Peyer's patch (tissue), 4 donors: ENCODE measurements around the gene ADH1A. TPM values are rescaled to one million over a fixed set of nuclear protein-coding genes. Genes with fewer than 3 reads are reported as not detected.

Experiments used
- DNase-seq, 3 donors: peaks; one replicate each; pipeline ENCODE4 v3.0.0-alpha.2; 2017 to 2019
- H3K27ac ChIP-seq, 4 donors: fragments of 200-600 bp; sonication (generic); one replicate each; pipeline ENCODE4 v1.5.1; 2016 to 2019
- H3K27me3 ChIP-seq, 2 donors: fragments of 200-600 bp; sonication (generic); one replicate each; pipeline ENCODE4 v1.5.1; 2019
- H3K36me3 ChIP-seq, 3 donors: fragments of 200-600 bp; sonication (generic); one replicate each; pipeline ENCODE4 v1.5.1; 2016 to 2019
- H3K4me1 ChIP-seq, 4 donors: fragments of 200-600 bp; sonication (generic); one replicate each; pipeline ENCODE4 v1.5.1; 2016 to 2019
- H3K4me3 ChIP-seq, 4 donors: fragments of 200-600 bp; sonication (generic); 1 replicate in 3 of 4; 2 replicates in 1 of 4; pipeline ENCODE4 v1.5.1; 2016 to 2019; ENCODE audit warnings: mild to moderate bottlenecking in 1 of 4
- H3K9me3 ChIP-seq, 4 donors: fragments of 200-600 bp; sonication (generic); one replicate each; pipeline ENCODE4 v1.5.1; 2016 to 2019; ENCODE audit warnings: mild to moderate bottlenecking in 1 of 4
- POLR2A ChIP-seq, 2 donors: fragments of 450-650 bp; IDR thresholded peaks; one replicate each; pipeline ENCODE4 v1.5.1; 2017; ENCODE audit warnings: antibody characterized with exemption in 2 of 2, mild to moderate bottlenecking in 2 of 2, moderate library complexity in 2 of 2
- total RNA-seq, 4 donors: library from RNA; depleted of rRNA; stranded (reverse); fragments of >200 nt; gene quantifications; one replicate each; pipeline ENCODE4 v1.1.0, GENCODE V29; 2016
- TF ChIP-seq, protein P1 (sequence below), 6 experiments: fragments of 450-650 bp in 4 of 6; fragments of 200-600 bp in 2 of 6; sonication (generic) in 1 of 6; IDR thresholded peaks; one replicate each; pipeline ENCODE4 v1.5.1; 2017 to 2019; ENCODE audit warnings: antibody characterized with exemption in 6 of 6, mild to moderate bottlenecking in 3 of 6, moderate library complexity in 1 of 6

Gene ADH1A
- not detected for total RNA-seq

- H3K4me3 ChIP-seq: no peak within 1 kb of the TSS
- H3K27me3 ChIP-seq: no peaks in the 10 kb centered on the region
- no peaks in the 10 kb centered on the region for H3K36me3 ChIP-seq
- no peak for DNase-seq
- TF ChIP-seq, protein P1, sequence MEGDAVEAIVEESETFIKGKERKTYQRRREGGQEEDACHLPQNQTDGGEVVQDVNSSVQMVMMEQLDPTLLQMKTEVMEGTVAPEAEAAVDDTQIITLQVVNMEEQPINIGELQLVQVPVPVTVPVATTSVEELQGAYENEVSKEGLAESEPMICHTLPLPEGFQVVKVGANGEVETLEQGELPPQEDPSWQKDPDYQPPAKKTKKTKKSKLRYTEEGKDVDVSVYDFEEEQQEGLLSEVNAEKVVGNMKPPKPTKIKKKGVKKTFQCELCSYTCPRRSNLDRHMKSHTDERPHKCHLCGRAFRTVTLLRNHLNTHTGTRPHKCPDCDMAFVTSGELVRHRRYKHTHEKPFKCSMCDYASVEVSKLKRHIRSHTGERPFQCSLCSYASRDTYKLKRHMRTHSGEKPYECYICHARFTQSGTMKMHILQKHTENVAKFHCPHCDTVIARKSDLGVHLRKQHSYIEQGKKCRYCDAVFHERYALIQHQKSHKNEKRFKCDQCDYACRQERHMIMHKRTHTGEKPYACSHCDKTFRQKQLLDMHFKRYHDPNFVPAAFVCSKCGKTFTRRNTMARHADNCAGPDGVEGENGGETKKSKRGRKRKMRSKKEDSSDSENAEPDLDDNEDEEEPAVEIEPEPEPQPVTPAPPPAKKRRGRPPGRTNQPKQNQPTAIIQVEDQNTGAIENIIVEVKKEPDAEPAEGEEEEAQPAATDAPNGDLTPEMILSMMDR (IDR thresholded peaks at IDR 0.05): no peak
- TF ChIP-seq POLR2A (IDR thresholded peaks at IDR 0.05): no peak
- H3K9me3 ChIP-seq: no peaks in the 10 kb centered on the region
- no peak within 1 kb of the TSS for H3K27ac ChIP-seq
- no peaks in the 10 kb centered on the region for H3K4me1 ChIP-seq
Observed at GRCh38 chr4:99290848-99291786, at the start of gene ADH1A. TSS of gene ADH1A (minus strand) at chr4:99290985. CDS start at chr4:99290914, 71 bp downstream.

DNA sequence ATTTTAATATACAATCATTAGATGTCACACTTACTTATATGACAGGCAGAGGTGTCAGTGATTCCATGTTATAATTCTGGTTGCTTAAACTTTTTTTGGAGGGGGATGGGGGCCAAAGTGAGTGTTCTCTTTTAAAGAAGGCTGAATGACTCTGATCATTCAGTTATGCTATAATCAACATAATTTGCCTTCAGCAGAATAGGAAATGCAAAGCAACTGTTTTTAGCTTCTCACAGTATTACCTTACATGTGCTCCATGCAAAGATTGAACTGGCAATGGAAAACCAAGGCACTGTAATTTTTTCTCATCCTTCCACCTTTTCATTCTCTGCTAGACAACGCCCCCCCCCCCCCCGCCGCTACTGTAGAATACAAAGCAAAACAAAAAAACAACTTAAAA lies 48.4 kb upstream of the ADH1A start:
- Histone ChIP-seq H3K27ac (no peak overlapping the region), H3K27me3 (no peaks in the 10 kb centered on the region), H3K4me3 (no peak overlapping the region), H3K9me3 (no peaks in the 10 kb centered on the region), H3K36me3 (no peaks in the 10 kb centered on the region), H3K4me1 (no peaks in the 10 kb centered on the region)
- no peak for DNase-seq
- TF ChIP-seq, protein P1 (IDR thresholded peaks at IDR 0.05): no peak
- no peak for TF ChIP-seq POLR2A (IDR thresholded peaks at IDR 0.05)

GRCh38 chr4:99336553-99336952 lies 45.8 kb upstream of the ADH1A start:
- no peaks in the 10 kb centered on the region for H3K9me3 ChIP-seq
- TF ChIP-seq, protein P1 (IDR thresholded peaks at IDR 0.05): no peak
- TF ChIP-seq POLR2A (IDR thresholded peaks at IDR 0.05): no peak
- no peak for DNase-seq
- no peak overlapping the region for H3K4me3 ChIP-seq
- H3K27me3 ChIP-seq: no peaks in the 10 kb centered on the region
- no peaks in the 10 kb centered on the region for H3K4me1 ChIP-seq
- no peaks in the 10 kb centered on the region for H3K36me3 ChIP-seq
- H3K27ac ChIP-seq: no peak overlapping the region

- Histone ChIP-seq H3K36me3 (no peaks in the 10 kb centered on the region), H3K9me3 (no peaks in the 10 kb centered on the region), H3K27ac (no peak overlapping the region), H3K4me1 (no peaks in the 10 kb centered on the region), H3K4me3 (no peak overlapping the region), H3K27me3 (no peaks in the 10 kb centered on the region)
- no peak for TF ChIP-seq POLR2A (IDR thresholded peaks at IDR 0.05)
- TF ChIP-seq, protein P1 (IDR thresholded peaks at IDR 0.05): no peak
- DNase-seq: no peak
Observed at GRCh38 chr4:99334880-99335279, 44.1 kb upstream of the ADH1A start.

DNA sequence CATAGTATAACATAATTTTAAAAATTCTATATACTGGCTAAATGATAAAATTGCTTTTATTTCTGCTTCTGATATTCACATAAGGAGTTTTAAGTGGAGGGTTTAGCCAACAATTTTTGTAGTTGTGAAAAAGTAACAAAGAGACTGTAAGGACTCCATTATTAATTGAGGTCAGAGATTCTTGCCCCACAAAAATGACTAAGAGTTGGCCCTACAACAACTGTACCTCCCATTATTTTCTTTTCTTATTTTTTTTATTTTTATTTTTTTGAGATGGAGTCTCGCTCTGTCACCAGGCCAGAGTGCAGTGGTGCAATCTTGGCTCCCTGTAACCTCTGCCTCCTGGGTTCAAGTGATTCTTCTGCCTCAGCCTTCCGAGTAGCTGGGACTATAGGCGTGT lies 39.9 kb upstream of the ADH1A start:
- Histone ChIP-seq H3K27ac (no peak overlapping the region), H3K36me3 (no peaks in the 10 kb centered on the region), H3K4me1 (no peaks in the 10 kb centered on the region), H3K9me3 (no peaks in the 10 kb centered on the region), H3K27me3 (no peaks in the 10 kb centered on the region), H3K4me3 (no peak overlapping the region)
- DNase-seq: no peak
- TF ChIP-seq POLR2A (IDR thresholded peaks at IDR 0.05): no peak
- TF ChIP-seq, protein P1 (IDR thresholded peaks at IDR 0.05): no peak
